ENCODE results near the gene CBLL1. TPM values are rescaled to one million over a fixed set of nuclear protein-coding genes. Genes with fewer than 3 reads are reported as not detected.

The CBLL1 gene
- total and polyA plus RNA-seq, 2 of the 4 experiments (the other 2 are of a cell fraction), result 15.6 to 19.0 TPM

DNA sequence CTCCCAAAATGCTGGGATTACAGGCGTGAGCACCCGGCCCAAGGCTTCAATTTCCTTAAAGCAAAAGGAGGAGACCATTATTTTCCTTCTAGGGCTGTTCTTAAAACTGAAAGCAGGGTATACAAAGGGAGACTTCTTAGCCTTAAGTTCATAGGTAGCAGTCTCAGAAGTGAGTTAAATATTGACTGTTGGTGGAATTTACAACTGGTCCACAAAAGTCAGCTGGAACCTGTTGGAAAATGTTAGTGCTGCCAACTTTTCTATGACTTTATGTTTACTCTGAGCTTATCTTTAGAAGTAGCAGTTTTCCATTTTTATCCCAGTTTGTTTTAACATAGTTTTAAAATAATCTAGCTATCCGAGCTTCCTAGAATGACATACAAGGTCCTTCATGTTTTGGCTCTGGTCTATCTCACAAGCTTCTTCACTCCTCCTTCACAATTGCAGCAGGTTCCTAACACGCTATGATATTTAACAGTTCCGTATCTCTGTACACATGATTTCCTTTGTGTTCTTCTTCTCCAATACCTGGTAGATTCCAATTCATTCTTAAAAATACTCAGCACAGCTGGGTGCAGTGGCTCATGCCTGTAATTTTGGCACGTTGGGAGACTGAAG is 55.8 kb downstream of the CBLL1 start:
- CTCF ChIA-PET, result no interaction called here
- no peaks in the 10 kb centered on the region for H3K79me1 ChIP-seq (ENCODE audit: low read depth in 1 of 2, low read length in 2 of 2)
- H3K9ac ChIP-seq (ENCODE audit: low read depth, low read length), result no peak overlapping the region
- no peaks in the 10 kb centered on the region for H3K36me3 ChIP-seq (ENCODE audit: control insufficient read depth, insufficient read depth, low read length)
- in situ Hi-C loops (cut with MboI; ENCODE audit: low sequenced_read_pairs), result no loop called here
- H4K8ac ChIP-seq (ENCODE audit: low read depth in 2 of 2, low read length in 2 of 2), result no peak overlapping the region
- no peak overlapping the region for H3K14ac ChIP-seq (replicated peaks; ENCODE audit: low read depth, low read length)
- no peak overlapping the region for H3K4me2 ChIP-seq (ENCODE audit: low read depth, low read length)
- no peak overlapping the region for H3K23ac ChIP-seq (ENCODE audit: low read depth, low read length)
- H2AK9ac ChIP-seq (replicated peaks; ENCODE audit: low read depth, low read length, poor library complexity), result no peak overlapping the region
- dilution Hi-C loops (cut with HindIII; ENCODE audit: low sequenced_read_pairs, unreplicated experiment), result no loop called here
- TF ChIP-seq CHD1 (IDR thresholded peaks at IDR 0.05; ENCODE audit: low read depth, low read length), result no peak
- no peak for TF ChIP-seq MXI1 (IDR thresholded peaks at IDR 0.05; ENCODE audit: borderline replicate concordance, low read depth, low read length)
- TF ChIP-seq, protein P1, sequence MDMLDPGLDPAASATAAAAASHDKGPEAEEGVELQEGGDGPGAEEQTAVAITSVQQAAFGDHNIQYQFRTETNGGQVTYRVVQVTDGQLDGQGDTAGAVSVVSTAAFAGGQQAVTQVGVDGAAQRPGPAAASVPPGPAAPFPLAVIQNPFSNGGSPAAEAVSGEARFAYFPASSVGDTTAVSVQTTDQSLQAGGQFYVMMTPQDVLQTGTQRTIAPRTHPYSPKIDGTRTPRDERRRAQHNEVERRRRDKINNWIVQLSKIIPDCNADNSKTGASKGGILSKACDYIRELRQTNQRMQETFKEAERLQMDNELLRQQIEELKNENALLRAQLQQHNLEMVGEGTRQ (IDR thresholded peaks at IDR 0.05; ENCODE audit: low read depth, low read length), result no peak
- TF ChIP-seq, protein P2, sequence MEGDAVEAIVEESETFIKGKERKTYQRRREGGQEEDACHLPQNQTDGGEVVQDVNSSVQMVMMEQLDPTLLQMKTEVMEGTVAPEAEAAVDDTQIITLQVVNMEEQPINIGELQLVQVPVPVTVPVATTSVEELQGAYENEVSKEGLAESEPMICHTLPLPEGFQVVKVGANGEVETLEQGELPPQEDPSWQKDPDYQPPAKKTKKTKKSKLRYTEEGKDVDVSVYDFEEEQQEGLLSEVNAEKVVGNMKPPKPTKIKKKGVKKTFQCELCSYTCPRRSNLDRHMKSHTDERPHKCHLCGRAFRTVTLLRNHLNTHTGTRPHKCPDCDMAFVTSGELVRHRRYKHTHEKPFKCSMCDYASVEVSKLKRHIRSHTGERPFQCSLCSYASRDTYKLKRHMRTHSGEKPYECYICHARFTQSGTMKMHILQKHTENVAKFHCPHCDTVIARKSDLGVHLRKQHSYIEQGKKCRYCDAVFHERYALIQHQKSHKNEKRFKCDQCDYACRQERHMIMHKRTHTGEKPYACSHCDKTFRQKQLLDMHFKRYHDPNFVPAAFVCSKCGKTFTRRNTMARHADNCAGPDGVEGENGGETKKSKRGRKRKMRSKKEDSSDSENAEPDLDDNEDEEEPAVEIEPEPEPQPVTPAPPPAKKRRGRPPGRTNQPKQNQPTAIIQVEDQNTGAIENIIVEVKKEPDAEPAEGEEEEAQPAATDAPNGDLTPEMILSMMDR (conservative IDR thresholded peaks at IDR 0.05; ENCODE audit: low read depth, low read length), result no peak
- no peak for TF ChIP-seq POLR2A (IDR thresholded peaks at IDR 0.05; ENCODE audit: low read depth, low read length)
- no peak for TF ChIP-seq RCOR1 (IDR thresholded peaks at IDR 0.05; ENCODE audit: insufficient replicate concordance, low read length)
- TF ChIP-seq, protein P3, sequence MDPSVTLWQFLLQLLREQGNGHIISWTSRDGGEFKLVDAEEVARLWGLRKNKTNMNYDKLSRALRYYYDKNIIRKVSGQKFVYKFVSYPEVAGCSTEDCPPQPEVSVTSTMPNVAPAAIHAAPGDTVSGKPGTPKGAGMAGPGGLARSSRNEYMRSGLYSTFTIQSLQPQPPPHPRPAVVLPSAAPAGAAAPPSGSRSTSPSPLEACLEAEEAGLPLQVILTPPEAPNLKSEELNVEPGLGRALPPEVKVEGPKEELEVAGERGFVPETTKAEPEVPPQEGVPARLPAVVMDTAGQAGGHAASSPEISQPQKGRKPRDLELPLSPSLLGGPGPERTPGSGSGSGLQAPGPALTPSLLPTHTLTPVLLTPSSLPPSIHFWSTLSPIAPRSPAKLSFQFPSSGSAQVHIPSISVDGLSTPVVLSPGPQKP (IDR thresholded peaks at IDR 0.05; ENCODE audit: borderline replicate concordance, low read depth, low read length), result no peak
- TF ChIP-seq RFX5 (IDR thresholded peaks at IDR 0.05; ENCODE audit: low read depth, low read length), result no peak
- TF ChIP-seq CEBPB (IDR thresholded peaks at IDR 0.05; ENCODE audit: low read depth, low read length), result no peak
- no peak for TF ChIP-seq MAZ (IDR thresholded peaks at IDR 0.05; ENCODE audit: borderline replicate concordance, low read depth, low read length)
- no peak for TF ChIP-seq NFE2L2 (IDR thresholded peaks at IDR 0.05; ENCODE audit: low read depth, low read length)
- no peak overlapping the region for H4K5ac ChIP-seq (ENCODE audit: low read depth, low read length)
- no peak for DNase-seq
- H3K27ac ChIP-seq (ENCODE audit: insufficient read depth, low read length), result no peak overlapping the region
- H2AK5ac ChIP-seq (ENCODE audit: low read depth, low read length), result no peak overlapping the region
- H3K9me3 ChIP-seq (ENCODE audit: control insufficient read depth, insufficient read depth, low read length), result no peaks in the 10 kb centered on the region
- POLR2A ChIA-PET (ENCODE audit: unreplicated experiment), result no interaction called here
- H2AFZ ChIP-seq (replicated peaks; ENCODE audit: low read length, poor library complexity), result no peak overlapping the region
- BruUV-seq (replicated peaks), result no TSS peak
- no peak overlapping the region for H2BK5ac ChIP-seq (ENCODE audit: low read depth, low read length, poor library complexity, severe bottlenecking)
- no peaks in the 10 kb centered on the region for H4K20me1 ChIP-seq (ENCODE audit: insufficient read depth, low read length)
- no peak overlapping the region for H3K18ac ChIP-seq (ENCODE audit: low read depth, low read length)
- 0% methylated on average over 1 of the region's 6 CpGs; no CpG with 5 or more reads in 1 of the 2 experiments for WGBS, 2 experiments (ENCODE audit: extremely low coverage in 2 of 2, insufficient read length in 1 of 2)
- no peak overlapping the region for H2BK20ac ChIP-seq (ENCODE audit: low read depth, low read length)
- no peak overlapping the region for H2BK15ac ChIP-seq (ENCODE audit: low read depth, low read length)
- H3K56ac ChIP-seq (ENCODE audit: extremely low read depth, insufficient read depth, low read length), result no peak overlapping the region
- no peaks in the 10 kb centered on the region for H3K9me1 ChIP-seq (ENCODE audit: insufficient read depth, low read length)
- H3K4me1 ChIP-seq (ENCODE audit: control insufficient read depth, insufficient read depth, low read length), result no peaks in the 10 kb centered on the region
- H3K27me3 ChIP-seq (ENCODE audit: control insufficient read depth, insufficient read depth, low read length), result peaks cover 16% of the 10 kb centered on the region
- ATAC-seq (ENCODE audit: low read depth), result no peak
- no peak overlapping the region for H2BK120ac ChIP-seq (ENCODE audit: low read depth, low read length)
- H4K91ac ChIP-seq (ENCODE audit: insufficient read depth, low read depth, low read length), result no peak overlapping the region
- no peak overlapping the region for H3K4ac ChIP-seq (ENCODE audit: low read depth, low read length)
- intact Hi-C loops (cut with micrococcal nuclease), result no loop called here
- H3K4me3 ChIP-seq (ENCODE audit: insufficient read depth, low read depth, low read length), result no peak overlapping the region

All from IMR-90 (cell line).